ENCODE results near the gene ZNF180.
A peak's percentile ranks its signal among the peaks of the same experiment; 100 is the strongest.

The ZNF180 gene

DNA sequence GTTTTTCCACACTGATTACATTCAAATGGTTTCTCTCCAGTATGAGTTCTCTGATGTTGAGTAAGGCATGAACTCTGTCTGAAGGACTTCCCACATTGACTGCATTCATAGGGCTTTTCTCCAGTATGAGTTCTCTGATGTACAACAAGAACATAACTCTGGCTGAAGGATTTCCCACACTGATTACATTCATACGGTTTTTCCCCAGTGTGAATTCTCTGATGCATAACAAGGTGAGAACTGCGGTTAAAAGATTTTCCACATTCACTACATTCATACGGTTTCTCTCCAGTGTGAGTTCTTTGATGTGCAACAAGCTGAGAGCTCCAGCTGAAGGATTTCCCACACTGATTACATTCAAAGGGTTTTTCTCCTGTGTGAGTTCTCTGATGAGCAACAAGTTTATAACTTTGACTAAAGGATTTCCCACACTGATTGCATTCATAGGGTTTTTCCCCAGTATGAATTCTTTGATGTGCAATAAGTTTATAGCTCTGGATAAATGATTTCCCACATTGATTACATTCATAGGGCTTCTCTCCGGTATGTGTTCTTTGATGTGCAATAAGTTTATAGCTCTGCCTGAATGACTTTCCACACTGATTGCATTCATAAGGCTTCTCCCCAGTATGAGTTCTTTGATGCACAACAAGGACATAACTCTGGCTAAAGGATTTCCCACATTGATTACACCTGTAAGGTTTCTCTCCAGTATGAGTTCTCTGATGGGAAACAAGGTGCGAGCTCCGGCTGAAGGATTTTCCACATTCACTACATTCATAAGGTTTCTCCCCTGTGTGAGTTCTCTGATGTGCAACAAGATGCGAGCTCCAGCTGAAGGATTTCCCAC, 23.5 kb downstream of the ZNF180 start (continued):
- TF ChIP-seq ZNF518A (tag by site-specific recombination; conservative IDR thresholded peaks at IDR 0.05; ENCODE audit: low read depth) (peak; percentile 74), YY2 (tag by site-specific recombination; IDR thresholded peaks at IDR 0.05) (no peak), PRDM10 (tag by site-specific recombination; IDR thresholded peaks at IDR 0.05) (no peak), CTCF (tag by site-specific recombination; IDR thresholded peaks at IDR 0.05) (no peak), ZNF624 (tag by site-specific recombination; IDR thresholded peaks at IDR 0.05) (no peak), ZFP37 (tag by site-specific recombination; IDR thresholded peaks at IDR 0.05) (no peak), ZNF184 (tag by site-specific recombination; IDR thresholded peaks at IDR 0.05) (no peak; the same call in 1 of the 2 replicates), ZNF514 (tag by site-specific recombination; IDR thresholded peaks at IDR 0.05) (no peak), INSM2 (tag by site-specific recombination; IDR thresholded peaks at IDR 0.05) (no peak), ZNF292 (tag by site-specific recombination; IDR thresholded peaks at IDR 0.05; ENCODE audit: borderline replicate concordance, low read depth) (no peak), PRDM6 (tag by site-specific recombination; IDR thresholded peaks at IDR 0.05) (no peak), ZNF530 (tag by site-specific recombination; IDR thresholded peaks at IDR 0.05; ENCODE audit: low read depth) (no peak), ZNF274 (IDR thresholded peaks at IDR 0.05; ENCODE audit: low read length) (peak; percentile 93), ZNF274 (tag by site-specific recombination; IDR thresholded peaks at IDR 0.05; ENCODE audit: borderline replicate concordance) (peak; percentile 100), ZNF76 (tag by site-specific recombination; IDR thresholded peaks at IDR 0.05; ENCODE audit: borderline replicate concordance, low read depth) (no peak), ZNF791 (tag by site-specific recombination; IDR thresholded peaks at IDR 0.05) (0 out of 2 replicates have a peak, but pooled peaks have one; percentile 10), KLF17 (tag by site-specific recombination; IDR thresholded peaks at IDR 0.05) (no peak), ZNF211 (tag by site-specific recombination; IDR thresholded peaks at IDR 0.05; ENCODE audit: low read depth) (no peak), ZNF354C (tag by site-specific recombination; IDR thresholded peaks at IDR 0.05; ENCODE audit: borderline replicate concordance, low read depth) (no peak), ZNF610 (tag by site-specific recombination; IDR thresholded peaks at IDR 0.05; ENCODE audit: borderline replicate concordance) (peak; percentile 70; the same call in 1 of the 2 replicates), HOXC10 (CRISPR knock-in tag; IDR thresholded peaks at IDR 0.05) (no peak), ZNF558 (tag by site-specific recombination; IDR thresholded peaks at IDR 0.05) (peak; percentile 33; the same call in 1 of the 2 replicates), ZNF311 (tag by site-specific recombination; IDR thresholded peaks at IDR 0.05; ENCODE audit: borderline replicate concordance) (0 out of 2 replicates have a peak, but pooled peaks have one; percentile 29), GFI1B (tag by site-specific recombination; IDR thresholded peaks at IDR 0.05) (no peak)
